KMS-11 (cell line): ENCODE measurements around the gene CES3.

Experiments
- H2AFZ ChIP-seq: fragments of 200-600 bp; sonication (generic); 2 replicates; pipeline ENCODE4 v1.6.1; 2016; ENCODE audit warnings: antibody characterized with exemption, mixed run types, low read depth
- H3K27ac ChIP-seq: fragments of 200-600 bp; sonication (generic); 2 replicates; pipeline ENCODE4 v1.6.1; 2016; ENCODE audit warnings: mild to moderate bottlenecking, mixed run types
- H3K27me3 ChIP-seq: fragments of 200-600 bp; sonication (generic); 2 replicates; pipeline ENCODE4 v1.6.1; 2017; ENCODE audit warnings: mild to moderate bottlenecking, low read depth, mixed run types, moderate library complexity; ENCODE audit not compliant: insufficient read depth
- H3K36me3 ChIP-seq: fragments of 200-600 bp; sonication (generic); 2 replicates; pipeline ENCODE4 v1.6.1; 2017; ENCODE audit warnings: mild to moderate bottlenecking, mixed run types; ENCODE audit not compliant: insufficient read depth
- H3K4me1 ChIP-seq: fragments of 200-600 bp; sonication (generic); 2 replicates; pipeline ENCODE4 v1.6.1; 2016; ENCODE audit warnings: mild to moderate bottlenecking, low read depth, mixed run types; ENCODE audit not compliant: poor library complexity, severe bottlenecking
- H3K4me2 ChIP-seq: fragments of 200-600 bp; sonication (generic); 2 replicates; pipeline ENCODE4 v1.7.0; 2016; ENCODE audit warnings: mild to moderate bottlenecking, mixed run types
- H3K4me3 ChIP-seq: fragments of 200-600 bp; sonication (generic); IDR thresholded peaks from 2 replicates; pipeline ENCODE4 v1.6.1; 2017; ENCODE audit warnings: low read depth, low read length, mixed read lengths; ENCODE audit not compliant: insufficient read depth
- H3K79me2 ChIP-seq: fragments of 200-600 bp; sonication (generic); 2 replicates; pipeline ENCODE4 v1.6.1; 2016; ENCODE audit warnings: low read depth, mixed run types; ENCODE audit not compliant: insufficient read depth
- H3K9ac ChIP-seq: fragments of 200-600 bp; sonication (generic); 2 replicates; pipeline ENCODE4 v1.6.1; 2016; ENCODE audit warnings: mild to moderate bottlenecking, mixed run types
- H4K20me1 ChIP-seq: fragments of 200-600 bp; sonication (generic); 2 replicates; pipeline ENCODE4 v1.6.1; 2016; ENCODE audit warnings: mild to moderate bottlenecking, mixed run types; ENCODE audit not compliant: insufficient read depth
- CTCF ChIP-seq: fragments of 200-600 bp; sonication (generic); conservative IDR thresholded peaks from 2 replicates; pipeline ENCODE4 v1.6.1; 2017; ENCODE audit warnings: low read depth, mild to moderate bottlenecking, antibody characterized with exemption, low read length, moderate library complexity, mixed read lengths

CES3 gene

GRCh38 chr16:66975302-66975893, 14.3 kb downstream of the CES3 start:
- Histone ChIP-seq H3K9ac (no peak overlapping the region), H3K4me1 (peaks cover 10% of the 10 kb centered on the region), H3K27ac (no peak overlapping the region), H3K4me3 (no peak overlapping the region), H3K27me3 (0 out of 2 replicates have a peak, but pooled peaks cover 2% of the 10 kb centered on the region), H3K4me2 (no peak overlapping the region; the same call in 1 of the 2 replicates), H2AFZ (no peak overlapping the region), H3K79me2 (no peaks in the 10 kb centered on the region), H3K36me3 (no peaks in the 10 kb centered on the region), H4K20me1 (no peaks in the 10 kb centered on the region)
- no peak for TF ChIP-seq CTCF

- no peaks in the 10 kb centered on the region for H3K36me3 ChIP-seq
- no peak overlapping the region for H3K4me2 ChIP-seq
- H3K4me3 ChIP-seq, result no peak overlapping the region
- H2AFZ ChIP-seq, result no peak overlapping the region
- no peak for TF ChIP-seq CTCF
- H3K27ac ChIP-seq, result no peak overlapping the region
- H3K4me1 ChIP-seq, result peaks cover 10% of the 10 kb centered on the region
- no peaks in the 10 kb centered on the region for H3K79me2 ChIP-seq
- H3K27me3 ChIP-seq, result 0 out of 2 replicates have a peak, but pooled peaks cover 2% of the 10 kb centered on the region
- H3K9ac ChIP-seq, result no peak overlapping the region
- H4K20me1 ChIP-seq, result no peaks in the 10 kb centered on the region
These were observed 15.7 kb downstream of the CES3 start for GRCh38 chr16:66976746-66977145.

GRCh38 chr16:66977341-66978113, 16.5 kb downstream of the CES3 start:
- H2AFZ ChIP-seq, result peak overlapping the region; percentile 47; the same call in 1 of the 2 replicates
- no peak overlapping the region for H3K4me2 ChIP-seq
- H4K20me1 ChIP-seq, result no peaks in the 10 kb centered on the region
- peak; percentile 94 for TF ChIP-seq CTCF
- H3K9ac ChIP-seq, result no peak overlapping the region
- no peaks in the 10 kb centered on the region for H3K79me2 ChIP-seq
- peaks cover 10% of the 10 kb centered on the region for H3K4me1 ChIP-seq
- no peak overlapping the region for H3K27ac ChIP-seq
- no peaks in the 10 kb centered on the region for H3K36me3 ChIP-seq
- H3K27me3 ChIP-seq, result 0 out of 2 replicates have a peak, but pooled peaks cover 2% of the 10 kb centered on the region
- H3K4me3 ChIP-seq, result no peak overlapping the region

- no peak overlapping the region for H3K27ac ChIP-seq
- no peaks in the 10 kb centered on the region for H4K20me1 ChIP-seq
- H3K4me1 ChIP-seq, result peaks cover 10% of the 10 kb centered on the region
- no peaks in the 10 kb centered on the region for H3K36me3 ChIP-seq
- no peaks in the 10 kb centered on the region for H3K27me3 ChIP-seq
- H3K4me2 ChIP-seq, result no peak overlapping the region
- no peak overlapping the region for H2AFZ ChIP-seq
- H3K79me2 ChIP-seq, result no peaks in the 10 kb centered on the region
- no peak overlapping the region for H3K9ac ChIP-seq
- TF ChIP-seq CTCF, result no peak
- H3K4me3 ChIP-seq, result no peak overlapping the region
These were observed 18.1 kb downstream of the CES3 start for GRCh38 chr16:66979011-66979717.
